Measurements from ENCODE around the gene IHH. TPM values are rescaled to one million over a fixed set of nuclear protein-coding genes. Genes with fewer than 3 reads are reported as not detected.

The IHH gene
- total and polyA plus RNA-seq, 2 donors (not counting 3 experiments of a cell fraction or from before 2014, with no cell fraction given), result 0.03 TPM; not detected in 1

GRCh38 chr2:219078126-219078525, 17.4 kb upstream of the IHH start:
- DNase-seq (ENCODE audit: low read depth, low spot score) (no peak), FAIRE-seq (no peak)
- no TSS peak for BruUV-seq (replicated peaks)
- Histone ChIP-seq H2AFZ (ENCODE audit: low read depth, low read length) (no peak overlapping the region), H3K79me2 (ENCODE audit: control insufficient read depth, insufficient read depth, low read length) (no peaks in the 10 kb centered on the region), H3K36me3 (ENCODE audit: control insufficient read depth in 2 of 2, extremely low read depth in 1 of 2, insufficient read depth in 2 of 2, low read length in 2 of 2) (peaks cover 0 to 9% of the 10 kb centered on the region in 2 experiments), H4K20me1 (replicated peaks; ENCODE audit: control insufficient read depth, extremely low read depth, insufficient read depth, low read length) (no peaks in the 10 kb centered on the region), H3K27me3 (ENCODE audit: control insufficient read depth in 2 of 2, insufficient read depth in 2 of 2, low read length in 2 of 2) (no peaks in the 10 kb centered on the region), H3K27ac (ENCODE audit: insufficient read depth, low read depth, low read length) (no peak overlapping the region), H3K9me3 (replicated peaks; ENCODE audit: control insufficient read depth, insufficient read depth, low read length) (no peaks in the 10 kb centered on the region), H3K9ac (replicated peaks; ENCODE audit: extremely low read depth, insufficient read depth, low read length) (no peak overlapping the region), H3K4me2 (ENCODE audit: insufficient read depth, low read length) (no peak overlapping the region), H3K9me1 (replicated peaks; ENCODE audit: control insufficient read depth, extremely low read depth, insufficient read depth, low read length) (no peaks in the 10 kb centered on the region), H3K4me1 (ENCODE audit: control insufficient read depth, extremely low read depth, insufficient read depth, low read length) (no peaks in the 10 kb centered on the region), H3K4me3 (replicated peaks in 1 of 3; ENCODE audit: insufficient read depth in 1 of 3, low read depth in 1 of 3, low read length in 3 of 3) (no peak overlapping the region)
- POLR2A ChIA-PET, result no interaction called here
- no peak for TF ChIP-seq GATA2 (IDR thresholded peaks at IDR 0.05; ENCODE audit: insufficient read depth, insufficient read length, low read depth, low read length)
- peak in 1 of 2 donors; percentile 3 for TF ChIP-seq CTCF (IDR thresholded peaks at IDR 0.05; ENCODE audit: extremely low read depth in 1 of 2, insufficient read depth in 1 of 2, low read depth in 1 of 2, low read length in 2 of 2)
- dilution Hi-C loops (cut with MboI; ENCODE audit: extremely low pct_ligation_motif_present, low sequenced_read_pairs) (no loop called here), intact Hi-C loops (cut with micrococcal nuclease) (no loop called here)
- CTCF ChIA-PET, result interaction anchor here (1.6 to 3.1 kb wide), 2 partner anchors 26 to 42 kb away, joined by 5 to 18 read pairs; no protein-coding TSS in a partner anchor

- Histone ChIP-seq H3K9me3 (replicated peaks; ENCODE audit: control insufficient read depth, insufficient read depth, low read length) (no peaks in the 10 kb centered on the region), H3K4me2 (ENCODE audit: insufficient read depth, low read length) (no peak overlapping the region), H3K27ac (ENCODE audit: insufficient read depth, low read depth, low read length) (no peak overlapping the region), H2AFZ (ENCODE audit: low read depth, low read length) (no peak overlapping the region), H3K9me1 (replicated peaks; ENCODE audit: control insufficient read depth, extremely low read depth, insufficient read depth, low read length) (no peaks in the 10 kb centered on the region), H4K20me1 (replicated peaks; ENCODE audit: control insufficient read depth, extremely low read depth, insufficient read depth, low read length) (no peaks in the 10 kb centered on the region), H3K4me1 (ENCODE audit: control insufficient read depth, extremely low read depth, insufficient read depth, low read length) (no peaks in the 10 kb centered on the region), H3K27me3 (ENCODE audit: control insufficient read depth in 2 of 2, insufficient read depth in 2 of 2, low read length in 2 of 2) (no peaks in the 10 kb centered on the region), H3K4me3 (replicated peaks in 1 of 3; ENCODE audit: insufficient read depth in 1 of 3, low read depth in 1 of 3, low read length in 3 of 3) (no peak overlapping the region), H3K79me2 (ENCODE audit: control insufficient read depth, insufficient read depth, low read length) (no peaks in the 10 kb centered on the region), H3K36me3 (ENCODE audit: control insufficient read depth in 2 of 2, extremely low read depth in 1 of 2, insufficient read depth in 2 of 2, low read length in 2 of 2) (peaks cover 0 to 9% of the 10 kb centered on the region in 2 experiments), H3K9ac (replicated peaks; ENCODE audit: extremely low read depth, insufficient read depth, low read length) (no peak overlapping the region)
- dilution Hi-C loops (cut with MboI; ENCODE audit: extremely low pct_ligation_motif_present, low sequenced_read_pairs) (no loop called here), intact Hi-C loops (cut with micrococcal nuclease) (no loop called here)
- DNase-seq (ENCODE audit: low read depth, low spot score) (no peak), FAIRE-seq (no peak)
- no TSS peak for BruUV-seq (replicated peaks)
- ChIA-PET POLR2A (no interaction called here), CTCF (interaction anchor here (1.1 to 7.3 kb wide), 5 partner anchors 9 to 79 kb away, joined by 3 to 135 read pairs (median 7); no protein-coding TSS in a partner anchor)
- TF ChIP-seq FOS (IDR thresholded peaks at IDR 0.05; ENCODE audit: borderline replicate concordance, insufficient read depth, low read length), result no peak
- TF ChIP-seq MAX (IDR thresholded peaks at IDR 0.05; ENCODE audit: insufficient read depth, insufficient read length), result no peak
- TF ChIP-seq MYC (IDR thresholded peaks at IDR 0.05; ENCODE audit: low read depth, low read length), result no peak
- TF ChIP-seq GATA2 (IDR thresholded peaks at IDR 0.05; ENCODE audit: insufficient read depth, insufficient read length, low read depth, low read length), result no peak
- no peak for TF ChIP-seq EZH2 (IDR thresholded peaks at IDR 0.05; ENCODE audit: borderline replicate concordance, low read depth, low read length, severe bottlenecking)
- TF ChIP-seq POLR2AphosphoS5 (IDR thresholded peaks at IDR 0.05; ENCODE audit: insufficient read depth, low read depth, low read length), result no peak
- no peak for TF ChIP-seq JUN (IDR thresholded peaks at IDR 0.05; ENCODE audit: borderline replicate concordance, insufficient read depth, insufficient read length, low read depth)
- TF ChIP-seq POLR2A (IDR thresholded peaks at IDR 0.05; ENCODE audit: low read depth, low read length), result no peak
- TF ChIP-seq CTCF (IDR thresholded peaks at IDR 0.05; ENCODE audit: extremely low read depth in 1 of 2, insufficient read depth in 1 of 2, low read depth in 1 of 2, low read length in 2 of 2), result no peak
Observed at GRCh38 chr2:219076253-219076652, 15.5 kb upstream of the IHH start.

All from endothelial cell of umbilical vein (primary cell).